Suprapubic skin (tissue), 4 donors: ENCODE results near the gene THOC5.

ENCODE experiments used
- POLR2A ChIP-seq, 2 donors: fragments of 450-650 bp; IDR thresholded peaks; one replicate each; pipeline ENCODE4 v1.6.1; 2017; ENCODE audit warnings: antibody characterized with exemption in 2 of 2, mild to moderate bottlenecking in 2 of 2, moderate library complexity in 2 of 2
- POLR2AphosphoS5 ChIP-seq, 3 donors: sonication (generic); formaldehyde crosslinking; IDR thresholded peaks; one replicate each; pipeline ENCODE4 v1.6.1; 2017; ENCODE audit warnings: antibody characterized with exemption in 3 of 3
- TF ChIP-seq, protein P1 (sequence below), 2 donors: fragments of 200-600 bp in 1 of 2; fragments of 450-650 bp in 1 of 2; sonication (generic) in 1 of 2; IDR thresholded peaks; one replicate each; pipeline ENCODE4 v1.5.1; 2016 to 2019; ENCODE audit warnings: antibody characterized with exemption in 2 of 2, mild to moderate bottlenecking in 1 of 2, moderate library complexity in 1 of 2

GRCh38 chr22:29578462-29579200 lies 25.1 kb upstream of the THOC5 start:
- TF ChIP-seq, protein P1, sequence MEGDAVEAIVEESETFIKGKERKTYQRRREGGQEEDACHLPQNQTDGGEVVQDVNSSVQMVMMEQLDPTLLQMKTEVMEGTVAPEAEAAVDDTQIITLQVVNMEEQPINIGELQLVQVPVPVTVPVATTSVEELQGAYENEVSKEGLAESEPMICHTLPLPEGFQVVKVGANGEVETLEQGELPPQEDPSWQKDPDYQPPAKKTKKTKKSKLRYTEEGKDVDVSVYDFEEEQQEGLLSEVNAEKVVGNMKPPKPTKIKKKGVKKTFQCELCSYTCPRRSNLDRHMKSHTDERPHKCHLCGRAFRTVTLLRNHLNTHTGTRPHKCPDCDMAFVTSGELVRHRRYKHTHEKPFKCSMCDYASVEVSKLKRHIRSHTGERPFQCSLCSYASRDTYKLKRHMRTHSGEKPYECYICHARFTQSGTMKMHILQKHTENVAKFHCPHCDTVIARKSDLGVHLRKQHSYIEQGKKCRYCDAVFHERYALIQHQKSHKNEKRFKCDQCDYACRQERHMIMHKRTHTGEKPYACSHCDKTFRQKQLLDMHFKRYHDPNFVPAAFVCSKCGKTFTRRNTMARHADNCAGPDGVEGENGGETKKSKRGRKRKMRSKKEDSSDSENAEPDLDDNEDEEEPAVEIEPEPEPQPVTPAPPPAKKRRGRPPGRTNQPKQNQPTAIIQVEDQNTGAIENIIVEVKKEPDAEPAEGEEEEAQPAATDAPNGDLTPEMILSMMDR (IDR thresholded peaks at IDR 0.05), result no peak
- TF ChIP-seq POLR2A (IDR thresholded peaks at IDR 0.05) (no peak), POLR2AphosphoS5 (IDR thresholded peaks at IDR 0.05) (no peak)
